ENCODE results near the gene YBX2.

YBX2 gene

DNA sequence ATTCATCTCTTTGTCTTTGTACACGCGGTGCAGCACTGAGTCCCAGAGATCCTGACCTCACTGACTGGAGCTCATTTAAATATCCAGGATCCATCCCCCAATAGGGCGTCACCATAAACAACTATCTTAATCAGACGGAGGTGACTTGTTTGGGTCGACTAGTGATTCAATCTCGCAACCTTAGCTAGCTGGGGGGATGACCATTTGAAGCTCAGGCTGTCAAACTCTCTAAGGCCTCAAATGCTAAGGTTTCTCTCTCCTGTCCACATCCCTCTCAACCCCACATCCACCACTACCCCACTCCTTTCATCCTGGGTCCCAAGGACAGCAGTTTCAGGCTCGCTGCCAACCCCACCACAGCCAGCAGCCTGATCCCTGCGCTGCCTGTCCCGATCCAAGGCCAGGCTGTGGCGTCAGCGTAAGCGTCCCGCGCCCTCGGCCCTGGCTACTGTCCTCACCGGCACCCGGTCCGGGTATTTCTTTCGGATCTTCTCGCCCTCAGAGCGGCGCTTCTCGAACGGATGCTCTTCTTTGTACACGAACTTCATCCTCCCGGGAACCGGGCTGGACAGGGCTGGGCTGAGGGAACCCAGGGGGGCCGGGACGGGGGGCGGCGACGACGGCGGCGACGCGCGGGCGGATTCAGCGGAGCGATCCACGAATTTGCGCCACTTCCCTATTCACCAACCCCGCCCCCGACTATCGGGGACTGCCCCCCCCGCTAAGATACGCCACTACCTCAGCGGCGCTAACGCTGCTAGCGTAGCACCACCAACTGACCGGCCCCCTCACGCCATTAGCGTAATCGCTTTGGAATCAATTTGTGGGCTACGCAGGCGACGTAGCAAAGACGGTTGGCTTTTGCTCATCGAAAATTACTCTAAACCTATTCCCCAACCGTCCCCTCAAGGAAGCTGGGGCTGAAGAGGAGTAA, 52.4 kb downstream of the YBX2 start, which contains the start of gene GABARAP:
Gene GABARAP, minus strand, starts transcription at position 667 of the 934 bp plus-strand sequence. Its CDS starts 119 bp downstream, at position 548.
- DNase-seq: peak; percentile 97

GRCh38 chr17:7241090-7241733, 53.2 kb downstream of the YBX2 start:
- no peak for DNase-seq

GRCh38 chr17:7240375-7240774, 54.1 kb downstream of the YBX2 start:
- DNase-seq: no peak

- DNase-seq: peak; percentile 97 to 98
Observed at GRCh38 chr17:7239091-7240027, 55.1 kb downstream of the YBX2 start, which contains the start of gene PHF23. Gene PHF23, minus strand, starts transcription at chr17:7239457. Its CDS starts 178 bp downstream, at chr17:7239279.

DNA sequence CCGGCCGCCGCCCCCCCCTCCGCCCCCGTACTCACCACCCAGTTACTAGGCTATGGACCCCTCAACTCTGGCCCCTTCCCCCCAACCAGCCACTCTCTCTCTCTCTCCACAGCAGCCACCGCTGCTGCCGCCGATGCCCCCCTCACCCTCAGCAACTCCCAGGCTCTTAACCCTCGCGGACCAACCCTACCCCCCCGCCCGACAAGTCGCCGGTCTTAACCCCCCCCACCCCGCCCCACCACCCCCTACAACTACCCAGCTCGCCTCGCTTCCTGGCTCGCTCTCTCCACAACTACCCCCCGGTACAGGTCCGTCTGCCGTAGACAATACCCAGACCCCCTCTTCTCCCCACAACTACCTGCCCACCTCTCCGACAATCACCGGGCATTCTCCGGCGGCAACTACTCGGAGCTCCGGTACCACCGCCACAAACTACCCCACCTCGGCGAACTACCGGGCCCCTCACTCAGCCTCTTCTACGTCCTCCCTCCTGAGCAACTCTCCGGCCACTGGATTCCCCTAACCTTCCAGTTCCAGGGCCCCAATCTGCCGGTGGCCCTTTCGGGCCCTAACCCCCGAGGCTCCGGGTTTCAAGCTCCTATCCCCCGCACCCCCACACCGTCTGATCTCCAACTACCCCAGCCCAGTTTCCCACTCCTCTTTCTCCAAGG, 55.9 kb downstream of the YBX2 start:
- DNase-seq: peak; percentile 51 to 63
